HUES6 (cell line): Measurements from ENCODE around the gene LRCOL1.
A peak's percentile ranks its signal among the peaks of the same experiment; 100 is the strongest.

Source experiments
- H3K27ac ChIP-seq: 2 replicates; pipeline ENCODE4 v1.7.0; 2013; ENCODE audit warnings: low read depth, mild to moderate bottlenecking, low read length, inconsistent platforms
- H3K27me3 ChIP-seq: 2 replicates; pipeline ENCODE4 v1.6.1; 2013; ENCODE audit warnings: low read length; ENCODE audit not compliant: control insufficient read depth, insufficient read depth
- H3K36me3 ChIP-seq: 2 replicates; pipeline ENCODE4 v1.6.1; 2013; ENCODE audit warnings: low read length; ENCODE audit not compliant: control insufficient read depth, insufficient read depth
- H3K4me1 ChIP-seq: 2 replicates; pipeline ENCODE4 v1.6.1; 2013; ENCODE audit warnings: low read length; ENCODE audit not compliant: control insufficient read depth, insufficient read depth
- H3K4me3 ChIP-seq: 2 replicates; pipeline ENCODE4 v1.5.1; 2013; ENCODE audit warnings: low read depth, low read length
- H3K9ac ChIP-seq: one replicate; pipeline ENCODE4 v1.6.1; 2013; ENCODE audit warnings: mild to moderate bottlenecking, low read length
- H3K9me3 ChIP-seq: 2 replicates; pipeline ENCODE4 v1.6.1; 2013; ENCODE audit warnings: low read depth, low read length; ENCODE audit not compliant: control insufficient read depth, insufficient read depth

Gene LRCOL1

DNA sequence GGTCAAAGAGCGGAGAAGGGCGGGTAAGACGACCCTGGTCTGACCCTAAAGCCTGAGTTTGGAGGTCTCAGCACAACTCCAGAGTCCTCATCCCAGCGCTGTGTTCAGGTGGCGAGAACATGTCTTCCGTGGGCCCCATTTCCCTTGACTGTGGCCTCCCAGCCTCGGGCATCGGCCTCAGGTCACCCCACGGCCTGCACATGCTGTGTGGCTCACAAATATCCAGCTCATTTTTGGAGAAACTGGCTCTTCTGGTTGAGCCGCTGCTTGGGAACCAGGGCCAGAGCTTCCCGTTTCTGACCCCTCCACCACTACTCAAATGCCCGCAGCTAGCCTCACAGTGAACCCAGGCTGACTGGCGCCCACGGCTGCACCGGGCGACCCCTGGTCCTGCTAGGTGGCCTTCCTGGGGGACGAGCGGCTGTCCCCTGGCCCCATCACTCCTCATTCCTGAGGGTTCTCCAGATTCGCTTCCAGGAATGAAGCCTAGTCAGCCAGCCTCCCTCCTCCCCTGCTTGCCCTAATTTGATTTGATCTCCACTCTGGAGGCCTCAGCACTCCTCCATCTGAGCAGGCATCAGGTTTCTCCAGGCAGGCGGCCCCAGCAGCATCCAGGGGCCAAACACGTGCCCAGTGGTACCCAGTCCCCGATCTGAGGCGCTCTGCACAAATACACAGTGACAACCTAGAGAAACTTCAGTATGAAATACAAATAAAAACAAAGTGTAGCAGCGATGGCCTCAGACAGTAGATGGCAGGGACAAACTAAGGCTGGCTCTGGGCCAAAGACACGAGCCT, 12.9 kb upstream of the LRCOL1 start:
- no peak overlapping the region for H3K9ac ChIP-seq
- no peak overlapping the region for H3K27ac ChIP-seq
- no peak overlapping the region for H3K4me3 ChIP-seq
- no peaks in the 10 kb centered on the region for H3K9me3 ChIP-seq
- no peaks in the 10 kb centered on the region for H3K4me1 ChIP-seq
- peaks cover 48% of the 10 kb centered on the region for H3K36me3 ChIP-seq
- peaks cover 30% of the 10 kb centered on the region for H3K27me3 ChIP-seq

DNA sequence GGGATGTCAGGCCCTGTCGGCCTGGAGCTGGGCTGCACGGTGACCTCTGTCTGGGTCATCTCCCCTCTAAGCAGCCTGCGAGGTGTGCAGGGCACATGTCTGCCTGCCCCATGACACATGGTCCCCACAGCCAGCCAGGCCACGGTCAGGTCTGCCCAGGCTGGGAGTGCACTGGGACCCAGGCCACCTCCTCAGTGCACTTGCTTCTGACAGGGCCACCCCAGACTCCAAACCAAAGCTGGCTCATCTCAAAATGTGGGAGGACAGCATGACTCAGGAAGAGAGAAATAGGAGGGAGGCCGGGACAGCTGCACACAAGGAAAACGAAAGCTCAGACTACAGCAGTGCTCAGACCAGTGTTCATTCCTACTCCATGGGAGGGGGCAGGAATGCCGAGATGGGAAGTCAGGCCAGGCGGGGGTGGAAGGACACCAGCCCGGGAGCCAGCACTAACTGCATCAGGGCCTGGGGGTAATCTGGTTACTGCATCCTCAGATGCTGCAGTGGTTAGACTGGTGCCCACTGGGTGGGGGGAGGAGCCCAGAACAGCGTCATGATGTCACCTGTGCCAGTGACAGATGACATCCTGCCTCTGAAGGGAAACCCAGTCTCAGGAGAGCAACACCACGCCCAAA, 12.2 kb upstream of the LRCOL1 start:
- H3K9ac ChIP-seq: no peak overlapping the region
- no peak overlapping the region for H3K4me3 ChIP-seq
- peaks cover 2% of the 10 kb centered on the region; the same call in 1 of the 2 replicates for H3K9me3 ChIP-seq
- H3K4me1 ChIP-seq: no peaks in the 10 kb centered on the region
- no peak overlapping the region for H3K27ac ChIP-seq
- H3K36me3 ChIP-seq: peaks cover 45% of the 10 kb centered on the region
- H3K27me3 ChIP-seq: peaks cover 37% of the 10 kb centered on the region

DNA sequence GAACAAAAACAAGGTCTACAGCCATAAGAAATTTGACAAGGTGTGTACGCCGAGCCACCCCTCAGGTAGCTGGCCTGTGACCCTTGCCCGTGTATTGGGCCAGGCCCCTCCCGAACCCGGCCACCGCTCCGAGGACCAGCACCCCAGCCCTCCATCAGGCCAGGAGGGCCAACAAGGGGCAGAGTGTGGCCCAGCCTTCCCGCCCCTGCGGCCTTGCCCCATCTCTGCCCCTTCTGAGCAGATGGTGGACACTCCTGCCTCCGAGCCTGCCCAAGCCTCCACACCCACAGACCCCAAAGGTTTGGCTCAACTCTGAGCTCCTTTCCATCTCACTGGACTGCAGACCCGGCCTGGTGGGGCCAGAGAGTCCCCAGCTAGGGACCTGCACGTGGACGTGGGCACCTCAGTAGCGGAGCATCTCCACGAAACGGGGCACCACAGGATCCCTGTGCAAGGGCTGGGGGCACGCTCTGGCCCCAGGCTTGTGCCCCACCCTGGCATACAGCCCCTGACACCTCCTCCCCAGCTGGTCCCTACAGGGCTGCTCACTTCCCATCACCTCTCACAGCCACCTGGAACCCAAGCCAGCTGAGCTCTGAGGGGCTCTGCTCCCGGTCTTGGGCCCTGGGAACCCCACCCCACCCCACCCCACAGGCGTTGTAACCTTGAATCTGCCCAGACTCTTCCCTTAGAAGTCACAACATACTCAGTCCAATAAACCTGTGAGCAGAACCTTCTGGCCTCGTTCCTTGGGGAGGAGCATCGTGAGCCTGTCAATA, 11.5 kb upstream of the LRCOL1 start:
- H3K4me3 ChIP-seq: no peak overlapping the region
- H3K27ac ChIP-seq: no peak overlapping the region
- H3K4me1 ChIP-seq: no peaks in the 10 kb centered on the region
- peaks cover 9% of the 10 kb centered on the region; the same call in 1 of the 2 replicates for H3K9me3 ChIP-seq
- H3K27me3 ChIP-seq: peaks cover 44% of the 10 kb centered on the region
- no peak overlapping the region for H3K9ac ChIP-seq
- peaks cover 40% of the 10 kb centered on the region for H3K36me3 ChIP-seq

DNA sequence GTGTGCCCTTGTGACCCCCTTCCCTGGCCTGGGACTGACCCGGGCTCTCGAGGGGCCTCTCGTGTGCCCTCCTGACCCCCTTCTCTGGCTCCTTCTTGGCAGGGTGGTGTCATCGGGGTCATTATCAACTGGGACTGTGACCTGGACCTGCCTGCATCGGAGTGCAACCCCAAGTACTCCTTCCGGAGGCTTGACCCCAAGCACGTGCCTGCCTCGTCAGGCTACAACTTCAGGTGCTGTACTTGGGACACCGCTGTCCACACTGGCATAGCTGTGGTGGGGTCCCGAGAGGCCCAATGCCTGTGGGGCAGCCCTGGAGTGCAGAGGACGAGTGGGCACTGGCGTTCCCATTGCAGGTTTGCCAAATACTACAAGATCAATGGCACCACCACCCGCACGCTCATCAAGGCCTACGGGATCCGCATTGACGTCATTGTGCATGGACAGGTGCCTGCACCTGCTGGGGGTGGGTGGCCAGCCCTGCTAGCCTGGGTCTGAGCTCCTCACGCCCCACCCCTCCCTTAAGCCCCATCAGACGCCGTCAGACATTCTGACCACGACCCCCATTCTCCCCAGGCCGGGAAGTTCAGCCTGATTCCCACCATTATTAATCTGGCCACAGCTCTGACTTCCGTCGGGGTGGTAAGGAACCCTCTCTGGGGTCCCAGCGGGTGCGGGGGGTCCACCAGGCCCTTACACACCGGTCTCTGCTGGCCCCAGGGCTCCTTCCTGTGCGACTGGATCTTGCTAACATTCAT, 10.7 kb upstream of the LRCOL1 start:
- no peak overlapping the region for H3K9ac ChIP-seq
- peaks cover 14% of the 10 kb centered on the region; the same call in 1 of the 2 replicates for H3K9me3 ChIP-seq
- H3K27me3 ChIP-seq: peaks cover 51% of the 10 kb centered on the region
- H3K4me3 ChIP-seq: no peak overlapping the region
- no peaks in the 10 kb centered on the region for H3K4me1 ChIP-seq
- peaks cover 33% of the 10 kb centered on the region for H3K36me3 ChIP-seq
- no peak overlapping the region for H3K27ac ChIP-seq

DNA sequence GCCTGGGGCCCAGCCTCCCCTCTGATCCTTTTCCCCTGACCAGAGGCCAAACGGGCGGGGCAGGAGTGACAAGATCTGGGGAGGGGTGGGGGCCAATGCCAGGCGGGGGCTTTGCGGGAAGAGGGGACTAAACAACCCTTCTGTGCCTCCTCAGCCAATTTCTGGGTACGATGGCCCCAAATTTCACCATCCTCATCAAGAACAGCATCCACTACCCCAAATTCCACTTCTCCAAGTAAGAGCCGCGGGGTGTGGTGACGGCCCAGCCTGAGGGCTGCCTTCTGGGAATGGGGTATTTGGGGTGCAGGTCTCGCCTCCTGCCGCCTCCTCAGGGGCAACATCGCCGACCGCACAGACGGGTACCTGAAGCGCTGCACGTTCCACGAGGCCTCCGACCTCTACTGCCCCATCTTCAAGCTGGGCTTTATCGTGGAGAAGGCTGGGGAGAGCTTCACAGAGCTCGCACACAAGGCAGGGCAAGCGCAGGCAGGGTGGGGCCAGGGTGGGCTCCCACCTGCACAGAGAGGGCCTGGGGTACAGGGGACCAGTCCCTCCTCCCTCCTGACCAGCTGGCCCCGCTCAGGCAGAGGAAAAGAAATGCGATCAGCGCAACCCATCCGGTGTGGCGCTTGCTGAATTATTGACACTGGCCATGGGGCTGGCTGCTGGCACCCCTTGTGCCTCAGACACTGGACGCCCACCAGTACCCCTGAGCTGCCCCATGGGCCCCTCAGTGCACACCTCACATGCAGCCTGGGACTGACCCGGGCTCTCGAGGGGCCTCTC, 9.9 kb upstream of the LRCOL1 start:
- H3K27ac ChIP-seq: no peak overlapping the region
- H3K9me3 ChIP-seq: peaks cover 16% of the 10 kb centered on the region; the same call in 1 of the 2 replicates
- H3K36me3 ChIP-seq: peaks cover 25% of the 10 kb centered on the region
- no peak overlapping the region for H3K9ac ChIP-seq
- H3K4me1 ChIP-seq: no peaks in the 10 kb centered on the region
- H3K4me3 ChIP-seq: no peak overlapping the region
- H3K27me3 ChIP-seq: peaks cover 59% of the 10 kb centered on the region

DNA sequence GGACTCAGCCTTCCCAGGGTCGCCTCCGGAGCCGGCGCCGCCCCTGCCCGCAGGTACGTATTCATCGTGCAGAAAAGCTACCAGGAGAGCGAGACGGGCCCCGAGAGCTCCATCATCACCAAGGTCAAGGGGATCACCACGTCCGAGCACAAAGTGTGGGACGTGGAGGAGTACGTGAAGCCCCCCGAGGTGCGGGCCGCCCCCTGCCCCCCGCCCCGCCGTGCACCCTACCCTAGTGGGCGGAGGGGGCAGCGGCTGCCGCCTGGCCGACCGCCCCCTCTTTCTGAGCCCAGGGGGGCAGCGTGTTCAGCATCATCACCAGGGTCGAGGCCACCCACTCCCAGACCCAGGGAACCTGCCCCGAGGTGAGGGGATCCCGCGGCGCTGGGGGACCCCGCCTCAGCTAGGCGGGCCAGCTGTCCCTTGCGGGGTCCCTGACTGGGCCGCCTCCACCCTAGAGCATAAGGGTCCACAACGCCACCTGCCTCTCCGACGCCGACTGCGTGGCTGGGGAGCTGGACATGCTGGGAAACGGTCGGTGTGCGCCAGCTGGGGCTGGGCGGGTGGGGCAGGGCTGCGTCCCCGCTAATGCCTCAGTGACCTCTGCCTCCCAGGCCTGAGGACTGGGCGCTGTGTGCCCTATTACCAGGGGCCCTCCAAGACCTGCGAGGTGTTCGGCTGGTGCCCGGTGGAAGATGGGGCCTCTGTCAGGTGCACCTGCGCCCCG, 9.2 kb upstream of the LRCOL1 start:
- H3K4me3 ChIP-seq: no peak overlapping the region; the same call in 1 of the 2 replicates
- peaks cover 66% of the 10 kb centered on the region for H3K27me3 ChIP-seq

DNA sequence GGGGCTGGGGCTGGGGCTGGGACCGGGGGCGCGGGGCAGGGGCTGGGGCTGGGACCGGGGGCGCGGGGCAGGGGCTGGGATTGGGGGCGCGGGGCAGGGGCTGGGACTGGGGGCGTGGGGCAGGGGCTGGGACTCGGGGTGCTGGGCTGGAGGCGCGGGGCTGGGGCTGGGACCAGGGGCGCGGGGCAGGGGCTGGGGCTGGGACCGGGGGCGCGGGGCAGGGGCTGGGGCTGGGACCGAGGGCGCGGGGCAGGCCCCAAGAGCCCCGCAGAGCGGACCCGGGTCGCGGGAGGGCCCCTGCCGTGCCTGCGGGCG, 8.6 kb upstream of the LRCOL1 start:
- peaks cover 71% of the 10 kb centered on the region for H3K27me3 ChIP-seq
- no peaks in the 10 kb centered on the region for H3K4me1 ChIP-seq
- peaks cover 16% of the 10 kb centered on the region; the same call in 1 of the 2 replicates for H3K9me3 ChIP-seq
- no peak overlapping the region for H3K9ac ChIP-seq
- no peak overlapping the region; the same call in 1 of the 2 replicates for H3K4me3 ChIP-seq
- H3K36me3 ChIP-seq: peaks cover 12% of the 10 kb centered on the region
- H3K27ac ChIP-seq: no peak overlapping the region

More for the DNA sequence above, 9.2 kb upstream of the LRCOL1 start:
- peaks cover 16% of the 10 kb centered on the region; the same call in 1 of the 2 replicates for H3K9me3 ChIP-seq
- peaks cover 17% of the 10 kb centered on the region for H3K36me3 ChIP-seq
- H3K4me1 ChIP-seq: no peaks in the 10 kb centered on the region
- no peak overlapping the region for H3K27ac ChIP-seq
- H3K9ac ChIP-seq: no peak overlapping the region

DNA sequence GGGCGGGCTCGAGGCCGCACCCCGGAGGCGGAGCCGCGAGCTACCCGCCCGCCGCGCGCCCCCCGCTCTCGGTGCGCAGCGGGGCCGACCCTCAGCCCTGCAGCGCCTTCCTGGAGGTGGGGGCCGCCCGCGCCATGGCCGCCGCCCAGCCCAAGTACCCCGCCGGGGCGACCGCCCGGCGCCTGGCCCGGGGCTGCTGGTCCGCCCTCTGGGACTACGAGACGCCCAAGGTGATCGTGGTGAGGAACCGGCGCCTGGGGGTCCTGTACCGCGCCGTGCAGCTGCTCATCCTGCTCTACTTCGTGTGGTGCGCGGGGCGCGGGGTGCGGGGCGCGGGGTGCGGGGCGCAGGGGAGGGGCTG, 8.3 kb upstream of the LRCOL1 start, which contains the start of gene P2RX2:
P2RX2 (plus strand) TSS at position 94 of the 361 bp plus-strand sequence; CDS start at position 135, 41 bp downstream.
- no peak within 1 kb of the TSS for H3K9ac ChIP-seq
- no peak within 1 kb of the TSS for H3K27ac ChIP-seq
- peak within 1 kb of the TSS; percentile 51 for H3K4me3 ChIP-seq

DNA sequence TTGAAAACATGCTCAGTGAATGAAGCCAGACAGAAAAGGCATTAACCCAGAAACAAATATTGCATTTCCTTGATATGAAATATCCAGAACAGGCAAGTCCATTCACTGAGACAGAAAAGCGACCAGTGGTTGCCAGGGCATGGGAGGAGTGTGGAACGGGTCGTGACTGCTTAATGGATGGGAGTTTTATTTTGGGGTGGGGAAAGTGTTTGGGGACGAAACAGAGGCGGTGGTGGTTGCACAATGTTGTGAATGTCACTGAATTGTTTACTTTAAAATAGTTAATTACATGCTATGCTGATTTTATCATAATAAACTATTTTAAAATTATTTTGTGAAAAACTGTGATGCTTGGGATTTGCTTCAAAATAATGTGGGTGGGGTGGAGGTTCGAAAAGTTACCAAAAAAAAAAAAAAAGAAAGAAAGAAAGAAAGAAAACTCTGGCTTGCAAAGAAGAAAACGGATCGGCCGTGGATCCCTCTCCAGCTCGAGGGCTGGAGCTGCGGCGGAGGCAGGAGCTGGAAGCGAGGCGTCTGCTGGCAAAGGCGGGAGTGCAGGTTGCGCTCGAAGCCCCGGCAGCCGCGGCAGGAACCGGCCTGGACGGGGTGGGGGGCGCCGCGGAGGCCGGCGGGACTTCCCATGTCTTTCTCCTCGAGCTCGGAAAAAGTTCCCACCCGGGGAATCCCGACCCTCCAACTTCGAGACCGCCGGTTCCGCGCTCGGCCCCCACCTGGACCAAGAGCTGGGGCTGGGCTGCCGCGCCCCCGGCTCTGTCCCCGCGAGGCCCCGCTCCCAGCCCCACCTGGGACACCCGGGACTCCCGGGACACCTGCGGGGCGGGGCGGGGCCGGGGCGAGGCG, 7.7 kb upstream of the LRCOL1 start:
- H3K4me3 ChIP-seq: peak overlapping the region; percentile 51
- H3K27me3 ChIP-seq: peaks cover 78% of the 10 kb centered on the region
- H3K9ac ChIP-seq: no peak overlapping the region

More for the DNA sequence above, 8.3 kb upstream of the LRCOL1 start, which contains the start of gene P2RX2:
- Histone ChIP-seq H3K9me3 (peaks cover 16% of the 10 kb centered on the region; the same call in 1 of the 2 replicates), H3K4me1 (no peaks in the 10 kb centered on the region), H3K36me3 (peaks cover 9% of the 10 kb centered on the region; the same call in 1 of the 2 replicates), H3K27me3 (peaks cover 75% of the 10 kb centered on the region)

More for the DNA sequence above, 7.7 kb upstream of the LRCOL1 start:
- H3K9me3 ChIP-seq: peaks cover 16% of the 10 kb centered on the region; the same call in 1 of the 2 replicates
- H3K36me3 ChIP-seq: peaks cover 3% of the 10 kb centered on the region; the same call in 1 of the 2 replicates
- H3K27ac ChIP-seq: no peak overlapping the region
- H3K4me1 ChIP-seq: no peaks in the 10 kb centered on the region
